HG02973 (cell line): ENCODE results near the gene MAGI2.
"Not testable (repeated sequence)": the region's sequence is repeated elsewhere in the genome, so short reads cannot be mapped to it uniquely, and the experiment has no call there.

ENCODE experiments used
- ATAC-seq: cut with Tn5 transposase; IDR thresholded peaks from one replicate; pipeline ENCODE4 v1.9.1; 2021; ENCODE audit warnings: moderate library complexity; ENCODE audit not compliant: unreplicated experiment

Gene MAGI2

DNA sequence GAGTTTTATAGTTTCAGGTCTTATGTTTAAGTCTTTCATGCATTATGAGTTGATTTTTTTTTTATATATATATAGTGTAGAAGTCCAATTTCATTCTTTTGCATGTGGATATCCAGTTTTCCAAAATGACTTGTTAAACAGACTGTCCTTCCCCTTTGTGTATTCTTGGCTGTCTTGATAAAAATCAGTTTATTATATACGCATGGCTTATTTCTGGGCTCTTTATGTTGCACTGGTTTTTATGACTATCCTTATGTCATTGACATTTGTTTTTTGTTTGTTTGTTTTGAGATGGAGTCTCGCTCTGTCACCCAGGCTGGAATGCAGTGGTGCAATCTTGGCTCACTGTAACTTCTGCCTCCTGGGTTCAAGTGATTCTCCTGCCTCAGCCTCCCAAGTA is 485.9 kb downstream of the MAGI2 start:
- not testable (repeated sequence) for ATAC-seq

DNA sequence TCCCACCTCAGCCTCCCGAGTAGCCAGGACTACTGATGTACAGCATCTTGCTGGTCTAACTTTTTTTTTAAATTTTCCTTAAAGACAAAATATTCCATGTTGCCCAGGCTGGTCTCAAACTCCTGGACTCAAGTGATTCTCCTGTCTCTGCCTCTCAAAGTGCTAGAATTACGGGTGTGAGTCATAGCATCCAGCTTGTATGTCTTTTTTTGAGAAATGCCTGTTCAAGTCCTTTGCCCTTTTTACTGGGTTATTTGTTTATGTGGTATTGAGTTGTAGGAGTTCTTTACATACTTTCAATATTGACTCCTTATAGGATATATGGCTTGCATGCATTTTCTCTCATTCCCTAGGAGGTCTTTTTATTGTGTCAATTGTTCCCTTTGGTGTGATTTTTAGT is 486.4 kb downstream of the MAGI2 start:
- no peak for ATAC-seq

DNA sequence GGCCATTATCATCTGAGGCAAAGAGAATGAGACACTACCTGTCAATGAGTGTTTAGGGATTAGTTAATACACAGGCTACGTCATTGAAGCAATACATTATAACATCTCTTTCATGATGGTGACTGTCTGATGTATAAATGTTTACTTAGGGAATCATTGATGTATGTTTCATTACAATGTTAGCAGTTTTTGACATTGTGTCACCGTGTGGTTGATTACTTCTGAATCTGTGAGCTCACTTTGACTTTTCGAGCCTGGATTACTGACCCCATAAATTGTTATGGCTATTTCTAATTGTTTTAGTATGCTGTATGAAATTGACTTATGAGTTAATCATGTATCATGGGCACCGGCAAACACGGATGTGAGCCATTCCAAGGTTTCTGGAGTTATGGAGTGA is 494.0 kb downstream of the MAGI2 start:
- ATAC-seq: no peak

DNA sequence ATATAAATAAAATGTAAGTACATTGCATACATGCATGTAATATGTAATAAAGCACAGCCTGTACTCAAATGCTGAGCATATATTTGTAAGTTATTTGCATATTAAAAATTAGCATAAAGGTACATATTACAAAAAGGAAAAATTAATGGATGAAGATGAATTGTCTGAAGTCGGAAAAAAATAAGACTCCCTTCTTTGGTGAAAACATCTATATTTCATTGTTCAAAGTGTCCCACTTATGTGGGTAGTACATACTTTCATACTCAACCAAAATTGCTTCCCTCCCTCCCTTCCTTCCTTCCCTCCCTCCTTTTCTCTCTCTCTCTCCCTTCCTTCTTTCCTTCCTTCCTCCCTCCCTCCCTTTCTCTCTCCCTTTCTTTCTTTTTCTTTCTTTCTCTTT is 498.1 kb downstream of the MAGI2 start:
- no peak for ATAC-seq

DNA sequence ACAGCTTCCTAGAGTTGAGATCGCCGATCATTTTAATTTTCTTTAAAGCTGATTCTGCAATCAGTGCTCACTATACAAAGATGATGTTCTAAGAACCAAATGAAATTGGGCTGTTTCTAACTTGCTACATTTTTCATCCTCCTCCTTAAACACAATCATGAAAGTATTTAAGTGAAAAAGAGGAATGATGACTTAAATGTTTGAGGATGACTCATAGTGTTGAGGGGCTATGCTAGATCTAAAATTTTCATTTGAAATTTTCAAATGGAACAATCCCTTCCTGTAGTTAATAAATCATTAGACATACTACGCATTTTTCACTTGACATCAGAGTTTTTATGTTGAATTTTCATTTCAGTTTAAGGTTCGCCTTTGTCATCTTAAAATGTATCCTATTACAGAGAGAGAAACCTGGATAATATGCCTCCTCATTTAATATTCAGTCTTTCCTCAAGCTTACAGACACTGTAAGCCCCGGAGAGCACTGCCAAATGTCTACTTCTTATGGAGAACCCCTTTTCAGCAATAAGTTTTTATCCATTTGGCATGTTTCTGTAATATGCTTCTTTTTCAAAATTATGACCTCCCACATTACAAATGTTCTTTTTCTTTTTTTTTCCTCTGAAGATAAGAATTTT is 499.6 kb downstream of the MAGI2 start:
- no peak for ATAC-seq

DNA sequence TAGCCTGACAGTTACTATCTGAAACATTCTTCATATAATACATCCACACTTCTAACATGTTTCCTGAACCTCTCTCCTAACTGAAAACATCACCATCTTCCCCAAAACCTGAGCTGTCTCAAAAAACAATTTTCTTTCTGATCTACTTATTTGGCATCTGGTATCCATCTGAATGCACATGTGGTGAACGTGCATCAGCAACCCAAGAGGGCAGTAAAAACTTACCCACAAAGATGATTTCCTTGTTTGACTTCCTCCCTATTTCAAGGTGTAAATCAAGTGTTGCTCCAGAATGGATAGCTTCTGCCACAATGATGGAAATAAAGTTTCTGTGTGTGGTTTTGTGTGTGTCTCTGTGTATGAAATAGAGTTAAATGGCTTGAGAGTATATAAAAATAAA is 500.4 kb downstream of the MAGI2 start:
- ATAC-seq: no peak

DNA sequence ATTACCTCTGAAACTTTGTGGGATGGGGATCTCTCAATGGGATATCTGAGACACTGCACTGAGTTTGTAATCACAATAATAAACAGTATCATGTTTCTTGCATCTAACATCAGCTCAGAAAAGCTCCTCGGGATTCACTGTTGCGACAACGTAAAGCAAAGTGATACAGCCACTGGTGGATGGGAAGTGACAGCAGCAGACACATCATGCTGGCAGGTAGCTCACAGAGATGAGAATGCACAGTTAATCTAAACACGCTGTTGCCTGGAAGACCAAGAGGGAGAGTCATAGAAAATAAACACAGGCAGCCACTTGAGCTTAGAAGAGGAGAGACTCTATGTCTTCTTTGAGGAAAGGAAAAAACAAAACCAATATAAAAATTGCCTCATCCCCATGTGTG is 513.8 kb downstream of the MAGI2 start:
- no peak for ATAC-seq

DNA sequence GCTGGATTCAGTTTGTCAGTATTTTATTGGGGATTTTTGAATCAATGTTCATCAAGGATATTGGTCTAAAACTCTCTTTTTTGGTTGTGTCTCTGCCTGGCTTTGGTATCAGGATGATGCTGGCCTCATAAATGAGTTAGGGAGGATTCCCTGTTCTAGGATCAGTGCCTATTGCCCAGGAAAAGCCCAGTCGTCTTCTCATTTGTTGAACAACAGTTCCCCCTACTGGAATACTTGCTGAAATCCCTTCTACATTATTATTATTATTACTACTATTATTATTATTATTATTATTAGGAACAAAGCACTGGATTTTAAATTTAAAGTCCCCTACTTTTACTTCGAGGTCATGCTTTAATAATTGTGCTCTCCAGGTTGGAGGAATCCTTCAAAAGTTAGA is 528.9 kb downstream of the MAGI2 start:
- no peak for ATAC-seq

DNA sequence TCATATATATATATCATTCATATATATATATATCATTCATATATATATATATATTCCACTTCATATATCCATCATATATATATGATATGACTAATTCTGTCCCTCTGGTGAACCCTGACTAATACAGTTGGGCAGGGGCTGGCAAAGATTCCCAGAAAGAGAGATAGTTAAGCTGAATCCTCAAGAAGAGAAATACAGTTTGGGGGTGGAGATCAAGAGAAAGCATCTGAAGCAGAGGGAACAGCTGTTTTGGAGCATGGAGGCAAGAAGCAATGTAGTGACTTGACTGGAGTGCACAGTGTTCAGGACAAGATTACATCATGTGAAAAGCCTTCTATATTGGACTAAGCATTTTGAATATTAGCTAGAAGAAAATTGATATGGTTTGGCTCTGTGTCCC is 540.7 kb downstream of the MAGI2 start:
- ATAC-seq: no peak

DNA sequence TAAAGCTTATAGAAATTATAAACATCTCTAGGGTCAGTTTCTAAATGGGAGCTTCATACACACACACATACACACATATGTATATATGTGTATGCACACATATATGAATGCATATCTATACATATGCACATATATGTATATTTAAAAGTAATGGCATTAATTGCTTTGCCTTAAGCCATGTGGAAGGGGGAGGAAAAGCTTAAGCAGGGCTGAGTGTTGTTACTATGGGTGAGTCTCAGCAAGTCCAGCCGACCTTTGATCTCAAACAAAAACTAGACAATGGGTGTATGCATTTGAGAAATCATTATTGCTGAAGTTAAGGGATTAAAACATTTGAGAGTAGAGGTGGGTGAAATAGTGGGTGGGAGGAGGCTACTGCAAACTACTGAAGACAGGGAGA is 546.7 kb downstream of the MAGI2 start:
- ATAC-seq: no peak

DNA sequence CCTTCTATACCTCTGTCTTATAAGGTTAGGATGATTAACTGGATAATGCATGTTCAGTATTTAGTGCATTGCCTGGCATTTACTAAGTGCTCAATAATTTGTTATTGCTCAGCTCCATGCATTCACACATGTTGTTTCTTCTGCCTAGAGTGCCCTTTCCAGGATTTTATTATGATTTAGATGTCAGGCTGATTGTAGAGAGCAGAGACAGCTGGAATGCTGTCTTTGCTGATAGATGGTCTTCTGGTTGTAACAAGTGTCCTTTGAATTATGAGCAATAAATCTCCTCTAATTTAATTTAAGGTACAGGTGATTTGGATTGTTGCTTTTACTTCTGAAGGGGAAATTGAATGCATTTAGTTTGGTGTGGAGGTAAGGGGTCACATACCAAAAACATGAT is 548.0 kb downstream of the MAGI2 start:
- no peak for ATAC-seq

DNA sequence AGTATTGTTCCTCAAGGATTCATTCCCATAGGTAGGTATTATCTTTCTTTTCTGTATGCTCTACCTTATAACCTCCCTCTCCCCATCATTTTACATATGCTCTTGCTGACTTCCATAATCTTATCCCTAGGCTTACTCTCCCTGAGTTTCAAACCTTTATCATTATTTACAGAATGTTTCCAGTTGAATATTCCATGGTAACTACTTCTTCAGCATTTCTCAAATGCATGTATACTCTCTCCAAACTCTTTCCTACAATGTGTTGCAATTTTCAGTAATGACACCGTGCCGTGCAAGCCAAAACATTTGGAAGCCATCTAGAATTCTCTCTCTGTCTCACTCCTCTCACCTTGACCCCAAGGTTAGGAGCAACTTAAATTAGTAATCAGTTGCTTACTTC is 548.5 kb downstream of the MAGI2 start:
- no peak for ATAC-seq

DNA sequence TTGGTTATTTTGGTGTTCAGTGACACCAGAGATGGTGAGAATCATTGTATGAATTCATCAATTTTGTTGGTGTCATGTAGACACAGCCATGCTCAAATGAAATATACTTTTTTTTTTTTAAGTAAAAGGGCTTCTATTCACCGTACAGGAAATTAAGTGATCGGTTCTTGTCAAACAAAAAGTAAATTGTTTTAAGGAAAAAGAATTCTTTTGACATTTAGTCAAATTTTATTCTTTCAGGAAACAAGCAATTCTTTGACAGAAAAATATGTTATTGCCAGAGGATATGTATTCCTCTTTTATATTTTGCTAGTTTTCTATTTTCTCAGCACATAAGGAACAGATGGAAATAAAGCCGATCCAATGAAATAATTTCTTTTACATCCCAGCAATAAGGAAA is 551.9 kb downstream of the MAGI2 start:
- no peak for ATAC-seq

DNA sequence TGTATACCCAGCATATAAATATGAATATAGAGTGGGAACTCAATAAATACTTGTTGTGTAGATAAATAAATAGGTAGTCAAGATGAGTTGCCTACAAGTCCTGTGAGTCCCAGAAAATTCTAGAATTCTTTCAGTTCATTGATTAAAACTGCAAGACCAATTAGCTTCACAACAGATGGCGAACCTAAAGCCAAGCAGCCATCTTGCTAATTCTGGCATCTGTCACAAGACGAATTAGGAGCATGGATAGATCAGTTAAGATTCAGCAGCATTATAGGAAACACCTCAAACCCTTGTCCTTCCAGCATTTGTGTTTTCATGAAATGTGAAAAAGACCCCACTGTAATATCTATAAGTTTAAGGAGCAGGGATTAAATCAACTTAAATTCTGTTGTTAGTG is 552.7 kb downstream of the MAGI2 start:
- no peak for ATAC-seq

DNA sequence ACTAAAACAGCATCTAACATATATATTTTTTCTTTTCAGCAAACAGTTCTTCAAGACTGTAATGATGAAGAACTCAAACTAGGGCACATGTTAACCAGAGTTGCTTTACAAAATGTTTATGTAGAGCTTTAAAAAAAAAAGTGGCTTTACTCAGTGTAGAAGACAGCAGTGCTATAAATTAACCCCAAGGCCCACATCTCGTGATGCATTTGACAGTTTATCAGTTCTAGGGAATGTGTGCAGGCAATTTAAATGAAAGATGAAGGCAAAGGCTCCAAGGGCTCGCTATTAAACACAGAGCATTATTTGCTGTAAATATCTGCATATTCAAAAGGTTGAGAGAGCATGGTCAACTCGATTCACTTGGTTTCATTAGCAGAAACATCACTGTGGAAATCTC is 558.1 kb downstream of the MAGI2 start:
- no peak for ATAC-seq

DNA sequence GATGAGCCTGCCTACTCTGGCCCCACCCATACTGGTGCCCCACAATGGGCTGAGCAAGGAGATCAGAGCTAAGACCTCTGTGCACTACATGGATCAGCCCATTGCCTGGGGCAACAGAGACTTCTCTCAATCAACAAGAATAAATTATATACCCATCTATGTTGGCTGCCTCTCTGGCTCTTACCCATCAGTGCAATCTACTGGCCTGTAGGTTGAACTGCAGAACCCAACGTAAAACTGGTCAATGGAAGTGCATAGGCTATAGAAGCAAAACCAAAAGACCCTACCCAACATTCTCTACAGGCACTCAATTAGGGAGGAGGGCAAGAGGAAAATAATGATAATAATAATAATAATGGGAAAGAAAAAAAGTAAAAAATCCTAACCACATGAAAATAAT is 574.3 kb downstream of the MAGI2 start:
- ATAC-seq: no peak

DNA sequence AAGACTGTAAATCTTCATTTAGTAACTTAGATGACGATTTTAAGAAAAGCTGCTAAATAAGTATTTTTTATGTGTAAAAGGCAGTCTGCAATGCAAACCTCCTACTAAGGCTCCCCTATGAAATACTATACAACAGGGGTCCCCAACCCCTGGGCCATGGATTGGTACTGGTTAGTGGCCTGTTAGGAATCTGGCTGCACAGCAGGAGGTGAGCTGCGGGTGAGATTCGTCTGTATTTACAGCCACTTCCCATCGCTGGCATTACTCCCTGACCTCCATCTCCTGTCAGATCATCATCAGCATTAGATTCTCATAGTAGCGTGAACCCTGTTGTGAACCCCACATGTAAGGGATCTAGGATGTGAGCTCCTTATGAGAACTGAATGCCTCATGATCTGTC is 580.4 kb downstream of the MAGI2 start:
- ATAC-seq: no peak

DNA sequence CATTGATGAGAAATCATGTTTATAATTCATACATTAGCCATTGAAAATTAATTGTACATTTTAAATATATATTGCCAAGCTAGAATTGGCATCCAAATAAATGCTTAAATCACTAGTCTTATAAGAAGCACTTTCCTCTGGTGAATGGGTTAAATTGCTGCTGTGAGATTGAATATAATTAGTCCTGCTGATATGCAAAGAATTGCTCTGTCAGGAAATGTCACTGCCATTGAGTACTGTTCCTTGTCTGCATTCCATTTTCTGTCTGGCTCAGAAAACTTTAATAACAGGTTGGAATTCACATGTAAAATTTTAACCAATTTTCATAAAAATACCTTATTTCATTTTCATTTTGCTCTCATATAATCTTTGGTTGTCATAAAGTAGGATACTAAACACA is 589.1 kb downstream of the MAGI2 start:
- ATAC-seq: no peak

DNA sequence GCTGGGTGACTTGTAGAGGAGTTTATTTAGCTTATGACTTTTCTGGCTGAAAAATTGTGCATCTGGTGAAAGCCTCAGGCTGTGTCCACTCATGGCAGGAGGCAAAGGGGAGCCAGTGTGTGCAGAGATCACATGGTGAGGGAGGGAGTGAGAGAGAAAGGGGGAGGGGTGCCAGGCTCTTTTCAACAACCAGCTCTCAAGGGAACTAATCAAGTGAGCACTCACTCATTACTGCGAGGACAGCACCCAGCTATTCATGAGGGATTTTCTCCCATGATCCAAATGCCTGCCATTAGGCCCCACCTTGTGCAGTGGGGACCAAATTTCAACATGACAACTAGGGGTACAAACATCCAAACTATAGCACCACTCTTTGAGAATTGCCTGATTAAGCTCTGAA is 590.2 kb downstream of the MAGI2 start:
- no peak for ATAC-seq

DNA sequence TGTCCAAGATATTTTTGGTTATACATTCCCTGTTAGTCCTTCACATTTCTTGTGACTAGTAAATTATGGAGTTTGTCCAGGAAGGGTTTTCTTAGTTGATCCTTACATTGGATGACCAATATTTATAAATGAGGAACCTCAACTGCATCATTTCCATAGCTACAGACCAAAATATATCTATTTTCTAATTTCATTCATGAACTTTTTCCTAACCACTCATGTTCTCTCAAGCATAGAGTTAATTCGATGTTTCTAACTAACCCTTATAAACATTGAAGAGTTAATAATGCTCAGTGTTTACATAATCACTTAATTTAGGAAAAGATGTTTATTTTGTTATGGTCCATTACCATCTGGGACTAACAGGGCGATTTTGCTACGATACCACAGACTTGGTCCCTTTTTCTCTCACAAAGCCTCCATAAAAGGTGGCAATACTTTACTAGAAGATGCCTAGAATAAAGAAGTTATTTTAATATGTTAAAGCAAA is 591.0 kb downstream of the MAGI2 start:
- no peak for ATAC-seq

DNA sequence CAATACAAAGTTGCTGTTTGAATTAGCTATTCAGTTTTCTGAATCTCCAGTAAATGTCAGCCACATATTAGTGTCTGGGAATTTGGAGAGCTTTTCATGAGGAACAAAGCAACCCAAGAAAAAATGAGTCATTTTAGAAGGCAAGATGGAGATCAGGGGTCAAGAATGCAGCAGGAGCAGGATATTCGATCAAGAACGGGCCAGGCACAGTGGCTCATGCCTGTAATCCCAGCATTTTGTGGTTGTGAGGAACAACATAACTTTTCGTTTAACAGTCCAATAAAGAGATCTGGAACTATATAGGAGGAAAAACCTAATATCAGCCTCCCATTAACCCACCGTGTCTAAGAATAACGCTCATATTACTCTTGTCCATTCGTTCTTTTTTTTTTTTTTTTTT is 600.5 kb downstream of the MAGI2 start:
- ATAC-seq: no peak

DNA sequence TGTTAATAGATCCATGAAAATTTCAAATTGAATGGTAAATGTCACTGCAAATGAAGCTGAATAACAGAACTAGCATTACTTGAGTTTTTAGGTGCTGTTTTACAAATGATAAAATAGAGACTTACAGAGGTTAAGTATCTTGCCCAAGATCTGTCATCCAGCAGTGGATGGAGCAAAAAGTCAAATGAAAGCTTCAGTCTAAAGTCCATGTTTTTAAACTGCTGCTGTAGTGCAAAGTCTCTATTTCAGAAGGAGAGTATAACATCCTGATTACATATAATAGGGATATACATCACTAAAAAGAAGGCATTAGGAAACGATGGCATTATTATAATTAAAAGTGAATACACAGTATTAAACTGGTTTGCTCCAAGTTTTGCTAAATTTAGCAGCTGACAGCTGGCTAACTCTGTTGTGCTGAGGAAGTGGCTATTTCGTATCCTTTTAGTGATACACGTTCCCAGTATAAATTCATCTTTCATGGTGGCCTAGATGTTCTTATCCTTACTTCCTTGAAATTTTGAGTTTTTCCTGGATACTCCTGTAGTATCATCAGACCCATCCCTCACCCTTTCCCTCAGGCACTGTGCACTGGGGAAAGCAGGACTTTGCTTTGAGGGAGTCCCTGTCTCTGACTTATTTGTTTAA is 603.2 kb downstream of the MAGI2 start:
- no peak for ATAC-seq

DNA sequence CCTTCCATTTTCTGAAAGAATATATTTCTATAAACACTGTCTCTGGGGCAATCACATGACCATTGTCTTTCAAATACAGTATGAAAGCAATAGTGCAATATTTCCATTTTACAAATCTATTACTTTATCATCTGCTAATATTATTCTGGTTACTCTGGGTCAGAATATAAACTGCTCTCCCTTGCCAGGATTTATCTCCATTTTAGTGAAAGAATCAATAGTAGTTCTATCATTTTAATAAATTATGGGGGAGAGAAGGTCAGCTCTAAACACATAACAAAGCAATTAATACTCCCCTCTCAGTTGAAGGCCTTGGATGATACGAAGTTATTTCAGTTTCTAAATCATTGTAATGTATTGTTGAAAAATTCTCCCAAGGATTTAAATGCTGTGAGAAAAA is 608.3 kb downstream of the MAGI2 start:
- no peak for ATAC-seq
